CD4-positive, alpha-beta T cell treated with Interleukin-15 for 4 hours (primary cell): Measurements from ENCODE around the gene C1QTNF6.
A peak's percentile ranks its signal among the peaks of the same experiment; 100 is the strongest.
"Not testable (repeated sequence)": the region's sequence is repeated elsewhere in the genome, so short reads cannot be mapped to it uniquely, and the experiment has no call there.

Experiments
- DNase-seq: peaks from one replicate; pipeline ENCODE4 v3.0.0-alpha.2; 2020; ENCODE audit warnings: low spot score

Gene C1QTNF6

GRCh38 chr22:37206841-37207821 lies 19.1 kb upstream of the C1QTNF6 start:
- no peak for DNase-seq

GRCh38 chr22:37206118-37206840 lies 18.2 kb upstream of the C1QTNF6 start:
- DNase-seq, result no peak

- no peak for DNase-seq
Measured at GRCh38 chr22:37205046-37205445, 17.0 kb upstream of the C1QTNF6 start.

GRCh38 chr22:37204045-37204655 lies 16.1 kb upstream of the C1QTNF6 start:
- DNase-seq, result no peak

- no peak for DNase-seq
Measured at GRCh38 chr22:37203354-37204044, 15.5 kb upstream of the C1QTNF6 start.

- no peak for DNase-seq
Measured at GRCh38 chr22:37202716-37203115, 14.7 kb upstream of the C1QTNF6 start.

- no peak for DNase-seq
Measured at GRCh38 chr22:37202001-37202555, 14.0 kb upstream of the C1QTNF6 start.

- DNase-seq, result not testable (repeated sequence)
Measured at GRCh38 chr22:37201443-37201820, 13.4 kb upstream of the C1QTNF6 start.

- no peak for DNase-seq
Measured at GRCh38 chr22:37199760-37200108, 11.7 kb upstream of the C1QTNF6 start.

- peak; percentile 99 for DNase-seq
Measured at GRCh38 chr22:37199103-37199759, 11.2 kb upstream of the C1QTNF6 start.

GRCh38 chr22:37198258-37199102 lies 10.4 kb upstream of the C1QTNF6 start:
- peak; percentile 91 for DNase-seq

- no peak for DNase-seq
Measured at GRCh38 chr22:37197451-37198257, 9.6 kb upstream of the C1QTNF6 start.

GRCh38 chr22:37196539-37197450 lies 8.7 kb upstream of the C1QTNF6 start:
- DNase-seq, result no peak

GRCh38 chr22:37195921-37196320 lies 7.9 kb upstream of the C1QTNF6 start:
- no peak for DNase-seq

- no peak for DNase-seq
Measured at GRCh38 chr22:37194750-37195149, 6.7 kb upstream of the C1QTNF6 start.

GRCh38 chr22:37193629-37194191 lies 5.7 kb upstream of the C1QTNF6 start:
- peak; percentile 53 for DNase-seq

- DNase-seq, result no peak
Measured at GRCh38 chr22:37192741-37193140, 4.7 kb upstream of the C1QTNF6 start.

- no peak for DNase-seq
Measured at GRCh38 chr22:37192204-37192603, 4.2 kb upstream of the C1QTNF6 start.
